ENCODE measurements around the gene RAB3D. TPM values are rescaled to one million over a fixed set of nuclear protein-coding genes. Genes with fewer than 3 reads are reported as not detected.
A peak's percentile ranks its signal among the peaks of the same experiment; 100 is the strongest.

Gene RAB3D
- total RNA-seq, 1 donor from 2014 or later, result 53.6 TPM

GRCh38 chr19:11293433-11294389 lies 45.7 kb downstream of the RAB3D start:
- peak overlapping the region; percentile 49 for H3K27ac ChIP-seq
- intact Hi-C loops (cut with DNase I), result no loop called here

GRCh38 chr19:11291991-11292390 lies 47.5 kb downstream of the RAB3D start:
- H3K36me3 ChIP-seq, result no peaks in the 10 kb centered on the region
- no peak for TF ChIP-seq CTCF (IDR thresholded peaks at IDR 0.05)
- no peak for ATAC-seq
- H3K27me3 ChIP-seq (ENCODE audit: low read depth), result no peaks in the 10 kb centered on the region
- no peaks in the 10 kb centered on the region for H3K9me3 ChIP-seq
- H3K27ac ChIP-seq, result no peak overlapping the region
- no peak for DNase-seq
- H3K4me3 ChIP-seq, result no peak overlapping the region
- intact Hi-C loops (cut with DNase I), result no loop called here
- H3K4me1 ChIP-seq, result peaks cover 32% of the 10 kb centered on the region

More at GRCh38 chr19:11293433-11294389, 45.7 kb downstream of the RAB3D start:
- Histone ChIP-seq H3K36me3 (no peaks in the 10 kb centered on the region), H3K9me3 (no peaks in the 10 kb centered on the region), H3K4me1 (peaks cover 30% of the 10 kb centered on the region), H3K4me3 (peak overlapping the region; percentile 38), H3K27me3 (ENCODE audit: low read depth) (no peaks in the 10 kb centered on the region)
- DNase-seq (peak; percentile 97), ATAC-seq (peak; percentile 98 to 99)
- peak; percentile 99 for TF ChIP-seq CTCF (IDR thresholded peaks at IDR 0.05)

GRCh38 chr19:11291415-11291814 lies 48.0 kb downstream of the RAB3D start:
- no peak for TF ChIP-seq CTCF (IDR thresholded peaks at IDR 0.05)
- intact Hi-C loops (cut with DNase I), result no loop called here
- Histone ChIP-seq H3K27ac (no peak overlapping the region), H3K4me1 (peaks cover 32% of the 10 kb centered on the region), H3K4me3 (no peak overlapping the region), H3K36me3 (no peaks in the 10 kb centered on the region), H3K27me3 (ENCODE audit: low read depth) (no peaks in the 10 kb centered on the region), H3K9me3 (no peaks in the 10 kb centered on the region)
- ATAC-seq (no peak), DNase-seq (no peak)

DNA sequence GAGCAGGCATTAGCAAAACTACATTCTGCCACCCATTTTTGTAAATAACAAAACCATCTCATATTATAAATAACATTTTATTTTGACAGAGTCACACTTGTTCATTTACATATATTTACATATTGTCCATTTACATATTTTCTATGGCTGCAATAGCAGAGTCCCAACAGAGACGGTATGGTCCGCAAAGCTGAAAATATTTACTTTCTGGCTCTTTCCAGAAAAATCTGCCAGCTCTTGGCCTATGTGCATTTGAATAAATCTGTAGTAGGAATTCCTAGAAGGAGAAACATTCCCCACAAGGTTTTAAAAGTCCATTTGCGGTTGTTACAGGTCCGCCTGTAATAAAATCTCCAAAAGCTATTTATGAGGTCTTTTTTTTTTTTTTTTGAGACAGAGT lies 49.2 kb downstream of the RAB3D start:
- Histone ChIP-seq H3K4me1 (peaks cover 29% of the 10 kb centered on the region), H3K4me3 (no peak overlapping the region), H3K27me3 (ENCODE audit: low read depth) (no peaks in the 10 kb centered on the region), H3K9me3 (no peaks in the 10 kb centered on the region), H3K27ac (no peak overlapping the region), H3K36me3 (no peaks in the 10 kb centered on the region)
- ATAC-seq, result no peak
- intact Hi-C loops (cut with DNase I), result no loop called here
- no peak for DNase-seq
- no peak for TF ChIP-seq CTCF (IDR thresholded peaks at IDR 0.05)

DNA sequence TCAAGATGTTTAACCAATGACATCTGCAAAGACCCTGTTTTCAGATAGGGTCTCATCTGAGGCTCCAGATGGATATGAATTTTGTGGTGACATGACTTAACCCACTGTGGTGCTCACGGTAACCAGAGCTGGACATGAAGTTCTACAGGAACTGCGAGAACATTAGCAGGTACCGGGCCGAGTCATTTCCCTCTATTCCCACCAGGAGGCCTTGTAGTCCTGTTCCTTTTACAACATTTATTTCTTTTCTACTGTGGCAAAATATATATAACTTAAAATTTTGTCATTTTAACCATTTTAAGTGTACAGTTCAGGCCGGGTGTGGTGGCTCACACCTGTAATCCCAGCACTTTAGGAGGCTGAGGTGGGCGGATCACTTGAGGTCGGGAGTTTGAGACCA lies 51.1 kb downstream of the RAB3D start:
- DNase-seq (no peak), ATAC-seq (no peak)
- no peaks in the 10 kb centered on the region for H3K36me3 ChIP-seq
- no peak overlapping the region for H3K4me3 ChIP-seq
- H3K27me3 ChIP-seq (ENCODE audit: low read depth), result no peaks in the 10 kb centered on the region
- H3K9me3 ChIP-seq, result no peaks in the 10 kb centered on the region
- H3K4me1 ChIP-seq, result peaks cover 19% of the 10 kb centered on the region
- intact Hi-C loops (cut with DNase I), result no loop called here
- TF ChIP-seq CTCF (IDR thresholded peaks at IDR 0.05), result peak; percentile 45
- H3K27ac ChIP-seq, result no peak overlapping the region
